Measurements from ENCODE around the gene ADPRHL1.
"Not testable (repeated sequence)": the region's sequence is repeated elsewhere in the genome, so short reads cannot be mapped to it uniquely, and the experiment has no call there.

Gene ADPRHL1

GRCh38 chr13:113378825-113379224 is 74.5 kb downstream of the ADPRHL1 start:
- in situ Hi-C loops (cut with MboI; ENCODE audit: low pct_unique_long_range_greater_than_20kb, low sequenced_read_pairs, unreplicated experiment), result loop anchor here (25.0 kb wide), 1 partner anchor 442 kb away; no protein-coding TSS in a partner anchor
- DNase-seq (ENCODE audit: low spot score), result no peak
- no peak for TF ChIP-seq CTCF (IDR thresholded peaks at IDR 0.05; ENCODE audit: extremely low read depth, insufficient read depth, missing control alignments)

GRCh38 chr13:113374511-113375175 is 78.6 kb downstream of the ADPRHL1 start:
- DNase-seq (ENCODE audit: low spot score), result no peak
- in situ Hi-C loops (cut with MboI; ENCODE audit: low pct_unique_long_range_greater_than_20kb, low sequenced_read_pairs, unreplicated experiment), result loop anchor here (25.0 kb wide), 1 partner anchor 437 kb away; no protein-coding TSS in a partner anchor
- TF ChIP-seq CTCF (IDR thresholded peaks at IDR 0.05; ENCODE audit: extremely low read depth, insufficient read depth, missing control alignments), result no peak

- TF ChIP-seq CTCF (IDR thresholded peaks at IDR 0.05; ENCODE audit: extremely low read depth, insufficient read depth, missing control alignments), result no peak
- DNase-seq (ENCODE audit: low spot score), result no peak
- in situ Hi-C loops (cut with MboI; ENCODE audit: low pct_unique_long_range_greater_than_20kb, low sequenced_read_pairs, unreplicated experiment), result no loop called here
Measured at GRCh38 chr13:113373811-113374485, 79.3 kb downstream of the ADPRHL1 start.

GRCh38 chr13:113371701-113372100 is 81.6 kb downstream of the ADPRHL1 start:
- DNase-seq (ENCODE audit: low spot score); in situ Hi-C loops (cut with MboI; ENCODE audit: low pct_unique_long_range_greater_than_20kb, low sequenced_read_pairs, unreplicated experiment): not testable (repeated sequence)

GRCh38 chr13:113371061-113371460 is 82.2 kb downstream of the ADPRHL1 start:
- TF ChIP-seq CTCF (IDR thresholded peaks at IDR 0.05; ENCODE audit: extremely low read depth, insufficient read depth, missing control alignments), result no peak
- in situ Hi-C loops (cut with MboI; ENCODE audit: low pct_unique_long_range_greater_than_20kb, low sequenced_read_pairs, unreplicated experiment), result no loop called here
- DNase-seq (ENCODE audit: low spot score), result no peak

- TF ChIP-seq CTCF (IDR thresholded peaks at IDR 0.05; ENCODE audit: extremely low read depth, insufficient read depth, missing control alignments), result no peak
- in situ Hi-C loops (cut with MboI; ENCODE audit: low pct_unique_long_range_greater_than_20kb, low sequenced_read_pairs, unreplicated experiment), result no loop called here
- DNase-seq (ENCODE audit: low spot score), result no peak
Measured at GRCh38 chr13:113369881-113370280, 83.4 kb downstream of the ADPRHL1 start.

GRCh38 chr13:113369189-113369588 is 84.1 kb downstream of the ADPRHL1 start:
- no peak for DNase-seq (ENCODE audit: low spot score)
- in situ Hi-C loops (cut with MboI; ENCODE audit: low pct_unique_long_range_greater_than_20kb, low sequenced_read_pairs, unreplicated experiment), result no loop called here
- no peak for TF ChIP-seq CTCF (IDR thresholded peaks at IDR 0.05; ENCODE audit: extremely low read depth, insufficient read depth, missing control alignments)

GRCh38 chr13:113368353-113368752 is 84.9 kb downstream of the ADPRHL1 start:
- in situ Hi-C loops (cut with MboI; ENCODE audit: low pct_unique_long_range_greater_than_20kb, low sequenced_read_pairs, unreplicated experiment), result not testable (repeated sequence)

More at GRCh38 chr13:113368353-113368752, 84.9 kb downstream of the ADPRHL1 start:
- not testable (repeated sequence) for DNase-seq (ENCODE audit: low spot score)

Measured in GM13977 (cell line).